IPS-NIHi7 (cell line): Measurements from ENCODE around the gene CBFA2T3.

Experiments used
- DNase-seq: peaks from one replicate; pipeline ENCODE4 v3.0.0; 2012; ENCODE audit warnings: mixed read lengths; ENCODE audit errors: extremely low spot score

CBFA2T3 gene

DNA sequence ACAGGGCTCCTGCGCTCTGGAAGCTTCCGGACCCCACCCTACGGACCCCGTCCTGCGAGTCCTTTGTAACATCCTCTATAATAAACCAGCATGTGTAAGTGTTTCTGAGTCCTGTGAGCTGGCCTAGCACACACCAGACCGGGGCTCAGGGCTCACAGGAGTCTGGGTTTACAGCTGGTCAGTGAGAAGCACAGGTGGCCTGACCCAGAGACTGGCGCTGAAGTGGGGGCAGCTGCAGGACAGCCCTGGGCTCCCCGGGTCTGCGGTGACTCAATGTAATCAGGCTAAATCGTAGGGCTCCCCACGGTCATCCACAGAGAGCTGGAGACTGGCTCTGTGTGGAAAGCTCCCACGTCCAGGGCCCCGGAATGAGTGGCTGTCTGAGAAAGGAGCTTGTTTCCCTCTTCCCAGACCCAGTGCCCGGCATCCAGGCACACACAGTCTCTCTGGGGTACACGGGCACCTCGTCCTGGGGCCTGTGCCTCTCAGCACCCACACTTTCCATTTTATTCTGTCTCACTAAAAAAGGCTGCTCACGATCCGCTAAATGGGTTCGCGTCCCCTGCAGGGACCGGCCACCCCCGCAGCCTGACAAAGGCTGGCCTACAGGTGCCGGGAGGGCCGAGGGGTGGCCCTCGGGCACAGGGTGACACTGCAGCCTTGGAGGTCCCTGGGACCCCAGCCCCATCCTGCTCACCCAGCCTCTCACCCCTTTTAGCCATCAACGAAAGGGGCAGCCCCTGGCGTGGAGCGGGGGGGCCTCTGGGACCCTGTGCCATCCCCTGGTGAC lies 18.9 kb upstream of the CBFA2T3 start:
- no peak for DNase-seq

DNA sequence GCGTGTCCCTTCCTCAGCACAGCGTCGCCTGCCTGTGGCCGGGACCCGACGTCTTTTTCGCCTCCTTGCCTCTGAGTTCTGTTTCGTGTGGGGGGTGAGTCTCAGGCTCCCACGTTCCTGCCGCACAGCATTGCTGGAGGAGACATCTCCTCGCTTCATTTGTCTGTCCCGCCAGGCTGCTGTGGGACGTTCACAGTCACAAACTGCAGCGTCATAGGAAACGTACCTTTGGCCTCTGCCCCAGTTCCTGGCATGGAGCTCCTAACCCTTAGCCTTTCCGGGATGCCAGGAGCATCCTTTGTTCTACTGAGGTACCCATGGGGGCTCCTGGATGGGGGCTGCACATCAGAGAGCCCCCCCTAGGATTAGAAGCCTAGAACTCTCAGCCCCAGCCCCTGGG lies 18.2 kb upstream of the CBFA2T3 start:
- no peak for DNase-seq

DNA sequence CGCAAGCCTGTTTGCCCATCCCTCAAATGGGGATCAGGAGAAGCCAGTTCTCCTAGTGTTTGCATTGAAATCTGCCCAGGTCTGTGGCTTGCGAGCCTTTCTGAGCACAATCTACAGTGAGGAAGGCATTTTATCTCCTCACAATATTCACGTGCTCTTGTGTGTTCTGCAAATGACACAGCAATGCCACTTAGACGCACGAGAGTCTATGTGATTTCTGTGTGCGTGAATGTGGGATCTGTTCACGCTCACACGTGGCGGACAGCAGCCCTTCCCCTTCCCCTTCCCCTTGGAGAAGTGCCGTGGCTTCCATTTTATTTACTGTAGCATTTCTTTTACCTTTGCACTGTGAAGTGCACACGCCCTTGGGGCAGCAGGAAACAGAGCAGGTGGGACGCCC lies 17.7 kb upstream of the CBFA2T3 start:
- DNase-seq = no peak

DNA sequence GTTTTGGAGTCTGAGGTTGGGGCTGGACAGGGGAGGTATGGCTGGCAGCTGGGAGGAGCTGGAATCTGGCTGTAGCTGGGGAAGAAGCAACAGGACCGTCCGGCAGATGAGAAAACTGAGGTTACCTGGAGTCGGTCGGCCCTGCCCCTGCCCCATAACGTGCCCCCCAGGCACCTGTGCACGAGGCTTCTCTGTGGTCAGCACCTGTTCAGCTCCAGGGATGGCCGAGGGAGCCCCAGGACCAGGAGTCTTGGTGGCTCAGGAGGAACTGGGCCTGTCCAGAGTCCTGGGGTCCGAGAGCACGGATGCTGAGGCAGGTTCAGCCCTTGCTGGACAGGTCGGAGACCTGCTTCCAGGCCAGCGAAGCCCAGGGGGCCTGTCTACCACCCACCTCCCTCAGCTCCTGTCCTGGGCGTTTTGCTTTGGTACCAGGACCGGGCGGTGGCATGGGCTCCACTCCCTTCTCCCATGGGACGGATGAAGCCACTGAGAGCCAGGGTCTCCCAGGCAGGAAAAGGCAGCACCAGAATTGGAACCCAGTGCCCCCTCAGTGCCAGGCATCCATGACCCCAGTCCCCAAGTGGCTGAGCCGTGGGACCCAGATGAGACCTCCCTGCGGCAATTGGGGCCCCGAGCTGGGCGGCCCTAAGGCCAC lies 17.1 kb upstream of the CBFA2T3 start:
- no peak for DNase-seq

DNA sequence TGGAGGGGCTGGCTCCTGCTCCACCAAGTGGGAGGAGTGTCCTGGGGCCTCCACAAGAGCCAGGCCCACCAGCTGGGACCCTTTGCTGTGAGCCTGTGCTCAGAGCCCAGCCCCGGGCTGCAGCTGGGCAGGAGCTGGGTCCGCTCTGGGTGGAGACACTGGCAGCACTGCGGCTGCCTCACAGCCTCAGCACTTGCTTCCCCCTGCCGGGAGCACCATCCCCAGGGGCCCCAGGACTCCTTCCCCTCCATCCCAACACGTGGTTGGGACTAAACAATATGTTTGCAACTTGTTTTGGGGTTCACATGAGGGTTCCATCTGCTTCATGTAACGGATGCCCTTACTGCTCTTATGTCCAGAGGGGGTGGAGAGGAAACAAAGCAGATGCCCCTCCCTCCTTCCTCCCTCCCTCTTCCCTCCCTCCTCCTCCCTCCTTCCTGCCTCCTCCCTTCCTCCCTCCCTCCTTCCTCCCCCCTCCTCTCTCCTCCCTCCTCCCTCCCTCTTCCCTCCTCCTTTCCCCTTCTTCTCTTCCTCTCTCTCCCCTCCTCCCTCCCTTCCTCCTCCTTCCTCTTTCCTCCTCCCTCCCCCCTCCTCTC lies 16.3 kb upstream of the CBFA2T3 start:
- DNase-seq = no peak

DNA sequence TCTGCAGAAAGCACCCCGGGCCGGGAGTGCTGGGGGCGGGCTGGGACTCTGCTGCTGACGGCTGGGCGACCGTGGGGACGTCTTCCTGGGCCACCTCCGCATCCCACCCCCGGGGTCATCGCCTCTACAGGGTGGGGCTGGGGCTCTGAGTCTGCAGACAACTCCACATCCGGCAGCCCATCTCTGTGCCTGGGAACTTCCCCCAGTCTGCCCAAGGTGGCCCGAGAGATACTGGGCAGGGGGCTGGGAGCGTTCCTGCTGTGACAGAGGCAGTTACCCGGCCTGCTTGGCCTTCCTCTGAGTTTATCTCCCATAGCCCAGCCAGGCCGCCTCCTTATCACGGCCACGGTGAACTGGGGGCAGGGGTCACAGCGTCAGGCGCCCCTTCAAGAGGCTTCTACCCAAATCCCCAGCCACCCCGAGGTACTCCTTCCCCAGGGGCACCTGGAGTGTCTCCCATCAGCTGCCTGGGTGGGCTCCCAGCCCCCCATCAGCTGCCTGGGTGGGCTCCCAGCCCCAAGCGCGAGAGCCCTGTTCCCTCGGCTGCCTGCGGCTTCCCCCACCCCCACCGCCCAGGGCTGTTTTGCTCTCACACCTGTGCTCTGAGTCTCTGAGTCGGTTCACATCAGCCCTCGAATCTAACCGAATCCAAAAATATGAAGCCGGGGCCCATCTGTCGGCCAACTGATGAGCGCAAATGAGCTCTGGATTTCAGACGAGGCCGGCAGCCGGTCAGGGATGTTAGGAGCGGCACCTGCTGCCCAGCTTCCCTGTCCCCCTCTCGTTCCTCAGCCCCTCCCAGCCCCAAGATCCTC lies 15.6 kb upstream of the CBFA2T3 start:
- no peak for DNase-seq

DNA sequence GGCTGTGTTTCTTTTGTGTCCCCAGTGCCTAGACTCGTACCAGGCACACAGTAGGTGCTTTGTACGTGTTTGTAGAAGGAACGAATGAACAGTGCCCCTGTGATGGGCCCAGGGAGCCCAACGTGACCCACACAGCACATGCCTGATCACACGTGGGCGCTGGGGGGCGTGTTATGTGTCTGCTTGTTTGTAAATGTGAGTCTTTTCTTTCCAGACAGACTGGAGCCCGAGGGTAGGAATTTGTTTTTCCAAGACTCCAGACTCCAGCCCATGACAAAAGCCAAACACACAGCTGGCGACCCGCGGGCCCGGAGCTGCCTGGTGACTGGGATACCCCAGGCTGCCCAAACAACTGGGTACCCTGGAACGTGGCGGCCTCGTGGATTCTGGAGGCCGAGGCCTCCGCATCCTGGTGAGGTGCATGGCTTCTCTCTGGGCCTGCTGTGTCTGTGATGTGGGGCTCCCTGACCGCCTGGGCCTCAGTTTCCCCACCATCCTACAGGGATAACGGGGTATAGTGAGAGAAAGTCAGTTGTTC lies 14.9 kb upstream of the CBFA2T3 start:
- no peak for DNase-seq

DNA sequence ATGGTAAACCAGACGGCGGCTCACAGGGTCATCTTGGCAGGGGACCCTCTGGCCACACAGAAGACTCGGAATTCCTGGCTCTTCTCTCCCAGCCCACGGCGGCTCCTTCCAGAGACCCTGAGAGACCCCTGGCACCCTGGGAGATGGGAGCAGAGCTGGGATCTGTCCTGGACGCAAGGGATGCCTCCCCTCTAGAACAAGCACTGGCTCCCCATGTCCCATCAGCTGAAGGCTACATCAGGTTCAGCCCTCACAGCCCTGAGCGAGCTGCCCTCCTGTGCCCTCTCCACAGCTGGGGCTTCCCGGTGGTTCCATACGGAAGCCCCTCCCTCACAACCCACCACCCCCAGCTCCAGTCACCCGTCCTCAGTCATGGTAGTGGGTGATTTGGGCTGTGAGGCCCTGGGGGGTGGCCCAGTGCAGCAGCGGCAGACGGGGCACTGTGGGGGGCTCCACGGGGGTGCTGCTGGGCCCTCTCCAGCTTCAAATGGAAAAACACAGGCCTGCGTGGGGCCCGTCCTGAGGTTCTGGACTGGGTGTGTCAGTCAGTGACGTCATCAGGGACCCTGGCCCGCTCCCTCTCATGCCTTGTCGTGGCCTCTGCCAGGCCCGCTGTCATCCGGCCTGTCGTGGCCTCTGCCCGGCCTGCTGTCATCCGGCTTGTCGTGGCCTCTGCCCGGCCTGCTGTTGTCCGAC lies 13.0 kb upstream of the CBFA2T3 start:
- DNase-seq = no peak

DNA sequence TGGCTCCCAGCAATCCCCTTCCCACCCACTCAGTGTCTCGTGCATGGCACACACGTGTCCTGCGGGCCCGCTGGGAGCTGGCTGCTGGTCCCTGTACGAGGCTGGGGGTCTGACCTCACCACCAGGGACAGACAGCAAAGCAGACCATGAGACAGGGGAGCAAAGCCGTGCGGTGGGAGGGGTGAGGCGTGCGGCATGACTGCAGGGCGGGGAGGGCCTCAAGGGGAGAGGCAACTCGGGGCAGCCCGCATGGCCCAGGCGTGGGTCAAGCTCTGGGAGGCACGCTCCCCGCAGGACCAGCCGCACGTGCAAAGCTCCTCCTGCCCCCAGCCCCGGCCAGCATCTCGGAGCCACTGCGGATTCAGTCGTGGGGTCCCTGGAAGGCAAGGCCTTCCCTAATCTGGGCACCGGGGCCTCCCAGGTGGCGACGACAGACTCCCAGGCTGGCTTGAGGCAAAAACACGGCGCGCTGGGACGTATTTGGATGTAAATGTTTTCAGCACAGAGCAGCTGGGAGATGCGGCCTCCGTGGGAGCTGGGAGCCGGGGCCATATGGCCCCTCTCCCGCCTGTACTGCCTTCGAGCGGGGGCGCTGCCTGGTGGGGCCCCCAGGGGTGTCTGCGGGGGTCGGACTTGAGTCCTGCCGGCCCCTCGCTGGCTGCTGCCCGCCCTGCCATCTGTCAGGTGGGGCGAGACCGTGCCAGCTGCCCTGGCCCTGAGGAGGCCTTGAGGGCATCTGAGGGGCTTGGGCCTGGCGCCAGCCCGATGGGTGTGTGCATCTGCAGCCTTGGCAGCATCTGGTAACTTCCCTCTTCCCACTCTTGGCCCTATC lies 12.2 kb upstream of the CBFA2T3 start:
- DNase-seq = no peak

DNA sequence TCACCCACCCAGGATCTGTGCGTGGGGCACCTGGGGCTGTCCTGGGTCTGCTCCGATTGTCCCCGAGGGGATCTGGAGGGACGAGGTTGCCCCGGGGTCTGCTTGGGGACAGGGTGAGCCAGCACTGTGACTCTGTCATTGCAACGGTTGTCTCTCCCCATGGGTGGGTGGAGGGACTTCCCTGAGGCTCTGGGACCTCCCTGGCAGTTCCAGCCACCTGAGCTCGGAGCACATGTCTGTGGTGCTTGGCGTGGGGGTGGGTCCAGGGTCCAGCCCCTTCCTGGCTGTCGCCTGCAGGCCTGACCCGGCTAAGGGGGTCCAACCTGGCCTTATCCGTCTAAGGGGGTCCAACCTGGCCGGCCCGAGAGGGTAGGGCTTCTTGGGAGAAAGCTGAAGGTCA lies 8.5 kb upstream of the CBFA2T3 start:
- no peak for DNase-seq

DNA sequence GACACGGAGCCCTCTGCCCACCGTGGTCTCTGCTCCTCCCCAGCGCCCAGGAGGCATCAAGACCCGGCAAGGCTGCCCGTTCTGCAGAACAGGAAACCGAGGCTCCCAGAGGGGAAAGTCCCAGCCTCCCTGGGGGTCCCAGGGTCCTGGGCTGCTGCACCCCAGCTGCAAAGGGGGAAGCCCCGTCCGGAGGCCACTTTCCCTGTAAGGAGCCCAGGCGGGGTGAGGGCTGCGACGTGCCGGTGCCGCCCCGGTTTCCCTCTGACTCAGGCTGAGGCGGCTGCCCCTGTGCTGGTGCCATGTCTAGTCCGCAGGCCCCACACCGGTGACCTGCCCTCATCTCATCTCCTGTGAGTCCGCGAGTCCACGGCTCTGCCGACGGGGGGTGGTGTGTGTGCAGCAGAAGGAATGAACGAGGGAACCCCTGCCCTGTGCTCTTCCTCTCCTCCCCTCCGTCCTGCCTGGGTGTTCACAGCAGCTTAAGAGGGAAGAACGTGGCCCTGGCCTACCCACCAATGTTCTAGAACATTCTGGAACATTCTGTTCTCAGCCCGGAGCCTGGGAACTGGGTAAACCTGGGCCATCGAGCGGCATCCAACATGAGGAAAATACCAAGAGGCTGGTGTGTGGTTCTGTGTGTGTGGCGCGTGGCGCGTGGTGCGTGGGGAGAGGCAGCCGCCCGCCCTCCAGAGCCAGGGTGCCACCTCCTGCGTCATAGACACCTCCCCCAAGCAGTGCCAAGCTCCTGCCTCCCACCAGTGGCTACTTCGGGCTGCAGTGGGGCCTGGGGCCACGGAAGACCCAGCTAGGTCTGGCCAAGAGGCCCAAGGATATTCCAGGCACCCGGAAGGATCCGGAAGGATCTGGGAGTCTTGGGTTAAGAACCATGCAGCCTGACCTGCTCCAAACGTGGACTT lies 7.0 kb upstream of the CBFA2T3 start:
- DNase-seq = no peak

DNA sequence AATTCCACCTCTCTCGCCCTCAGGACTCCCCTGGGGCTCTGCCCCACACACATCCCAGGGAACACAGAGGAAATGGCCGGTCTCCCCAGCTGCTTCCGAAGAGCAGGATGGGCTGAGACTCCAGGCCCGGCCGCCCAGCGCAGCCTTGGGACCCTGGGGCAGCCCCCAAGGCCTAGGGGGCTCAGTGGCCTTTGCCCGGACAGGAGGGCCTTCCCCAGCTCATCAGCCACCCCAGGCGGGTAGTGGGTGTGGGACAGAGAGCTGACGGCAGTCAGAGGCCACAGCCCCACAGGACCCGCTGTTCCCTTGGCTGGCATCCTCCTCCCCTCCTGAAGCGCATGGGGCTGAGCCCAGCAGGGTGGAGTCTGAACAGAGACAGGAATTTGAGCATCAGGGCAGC lies 6.2 kb upstream of the CBFA2T3 start:
- DNase-seq = no peak

DNA sequence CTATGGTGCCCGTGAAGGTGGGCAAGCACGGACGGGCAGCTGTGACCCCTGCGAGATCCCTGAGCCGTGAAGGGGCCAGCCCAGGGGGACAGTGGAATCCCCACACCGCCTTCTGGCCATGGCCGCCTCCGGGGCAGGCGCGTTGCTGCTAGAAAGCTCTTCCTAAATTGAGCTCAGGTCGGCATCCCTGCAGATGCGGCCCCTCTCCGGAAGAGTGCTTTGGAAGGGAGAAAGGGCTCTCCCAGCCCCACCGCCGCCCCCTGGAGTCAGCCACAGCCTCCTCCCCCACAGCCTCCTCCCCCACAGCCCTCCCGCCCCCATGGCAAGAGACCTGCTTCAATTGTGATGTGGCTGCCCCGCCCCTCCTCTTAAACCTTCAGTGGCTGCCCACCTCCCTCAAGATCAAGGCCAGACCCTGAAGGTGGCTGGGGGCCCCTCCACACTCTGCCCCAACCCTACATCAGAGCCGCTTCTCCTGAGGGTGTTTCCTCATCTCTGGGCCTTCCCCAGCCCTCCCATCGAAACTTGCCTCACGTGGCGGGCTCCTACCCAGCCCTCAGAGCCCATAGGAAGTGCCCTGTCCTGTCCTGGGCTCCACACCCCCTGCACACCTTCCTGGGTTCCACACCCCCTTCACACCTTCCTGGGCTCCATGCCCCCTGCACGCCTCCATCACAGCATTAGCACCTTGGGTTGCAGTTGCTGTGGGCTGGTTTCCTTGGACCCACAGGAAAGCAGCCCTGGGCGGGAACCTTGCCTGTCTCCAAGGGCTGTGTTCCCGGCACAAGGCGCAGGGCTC lies 5.5 kb upstream of the CBFA2T3 start:
- no peak for DNase-seq

DNA sequence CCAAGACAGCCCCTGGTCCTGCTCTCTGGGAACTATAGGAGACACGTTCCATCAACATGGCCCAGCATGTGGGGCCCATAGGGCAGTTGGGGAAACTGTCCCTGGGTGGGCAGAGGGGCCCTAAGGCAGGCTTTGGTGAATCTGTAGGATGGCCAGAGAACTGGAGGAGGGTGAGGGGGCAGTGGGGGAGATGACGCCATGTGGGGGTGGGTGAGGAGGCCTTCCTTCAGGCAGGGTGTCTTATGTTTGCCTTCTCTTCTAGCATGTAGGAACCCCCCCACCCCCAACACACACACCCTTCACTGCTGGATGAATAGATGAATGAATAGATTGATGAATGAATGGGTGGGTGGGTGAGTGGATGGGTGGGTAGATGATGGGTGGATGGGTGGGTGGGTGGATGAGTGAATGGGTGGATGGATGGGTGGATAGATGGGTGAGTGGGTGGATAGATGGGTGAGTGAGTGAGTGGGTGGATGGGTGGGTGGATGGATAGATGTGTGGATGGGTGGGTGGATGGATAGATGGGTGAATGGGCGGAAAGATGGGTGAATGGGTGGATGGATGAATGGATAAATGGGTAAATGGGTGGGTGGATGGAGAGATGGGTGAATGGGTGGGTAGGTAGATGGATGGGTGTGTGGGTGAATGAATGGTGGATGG lies 2.5 kb upstream of the CBFA2T3 start:
- DNase-seq = no peak

DNA sequence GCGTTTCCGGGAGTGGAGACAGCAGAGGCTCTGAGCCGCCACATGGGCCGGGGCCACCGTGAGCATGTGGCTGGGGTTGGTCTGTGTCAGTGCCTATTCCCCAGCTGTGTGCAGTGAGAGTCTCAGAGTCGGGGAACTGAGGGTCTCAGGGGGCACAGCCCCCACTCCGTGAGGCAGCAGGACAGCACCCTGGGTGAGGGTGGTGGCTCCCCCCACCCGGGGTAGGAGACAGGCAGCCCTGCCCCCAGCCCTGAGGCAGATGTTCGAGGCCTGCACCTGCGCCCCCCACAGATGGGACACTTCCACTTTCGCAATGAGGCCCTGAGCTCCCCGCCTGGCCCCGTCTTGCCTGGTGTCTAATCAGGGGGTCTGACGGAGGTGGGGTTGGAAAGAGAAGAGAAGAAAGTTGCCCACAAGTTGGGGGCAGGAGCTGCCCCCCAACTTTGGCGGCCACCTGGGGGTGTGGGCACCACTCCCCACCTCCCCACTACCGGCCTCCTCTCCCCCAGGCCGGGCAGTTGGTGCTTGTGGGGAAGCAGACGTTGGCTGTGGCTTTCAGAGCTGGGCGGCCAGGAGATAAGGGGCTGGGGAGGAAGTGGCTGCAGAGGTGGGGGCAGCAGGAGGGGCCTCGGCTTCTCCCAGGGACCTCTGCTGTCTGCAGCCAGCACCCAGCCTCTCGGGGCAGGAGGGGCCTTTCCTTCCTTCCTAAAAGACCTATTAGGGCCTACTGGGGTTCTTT lies 1.8 kb upstream of the CBFA2T3 start:
- DNase-seq = no peak

DNA sequence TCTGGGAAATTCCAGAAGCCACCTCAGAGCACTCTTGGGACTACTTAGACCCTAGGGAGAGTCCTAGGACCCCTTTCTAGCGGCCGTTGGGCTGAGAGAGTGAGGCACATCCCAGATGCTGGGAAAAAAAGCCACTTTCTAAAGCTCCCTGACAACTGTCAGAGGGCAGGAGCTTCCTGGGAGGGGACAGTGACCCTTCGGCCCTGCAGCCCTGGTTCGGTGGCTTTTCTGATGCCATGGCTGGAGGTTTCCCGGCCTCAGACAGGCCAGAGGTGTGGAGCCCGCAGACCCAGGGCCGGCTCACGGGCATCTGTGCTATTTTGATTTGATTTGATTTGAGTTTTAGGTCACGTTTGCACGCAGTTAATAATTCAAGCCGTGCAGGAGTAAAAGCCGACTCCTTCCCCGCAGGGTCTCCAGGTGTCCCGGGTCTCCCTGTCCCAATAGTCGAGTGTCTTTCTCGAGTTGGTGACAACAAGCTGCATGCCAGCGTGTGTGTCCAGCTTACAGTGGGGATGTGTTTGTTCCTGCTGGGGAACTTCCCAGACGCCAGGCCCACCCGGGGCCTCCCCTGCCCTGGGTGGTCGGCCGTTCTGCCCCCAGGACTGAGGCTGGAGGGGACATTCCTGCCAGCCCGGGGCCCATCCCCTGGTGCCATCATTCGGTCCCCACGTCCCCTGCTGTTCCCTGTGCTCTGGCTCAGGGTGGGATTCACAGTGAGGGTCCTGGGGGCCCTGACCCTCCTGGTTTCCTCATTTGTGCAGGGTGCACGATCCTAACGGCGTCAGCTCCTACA lies 1.0 kb upstream of the CBFA2T3 start:
- DNase-seq = no peak
